Right lobe of liver (tissue), 6 donors: ENCODE results near the gene CDKN2B. TPM values are rescaled to one million over a fixed set of nuclear protein-coding genes. Genes with fewer than 3 reads are reported as not detected.

ENCODE experiments used
- ATAC-seq, 4 donors: fragments of 200-7000 bp; cut with Tn5 transposase; one replicate each; pipeline ENCODE4 v1.9.1; 2020; ENCODE audit warnings: mild to moderate bottlenecking in 4 of 4, moderate library complexity in 4 of 4
- DNase-seq, 3 donors: peaks; one replicate each; pipeline ENCODE4 v3.0.0-alpha.2; 2020
- H3K27ac ChIP-seq, 3 donors: fragments of 200-600 bp; one replicate each; pipeline ENCODE4 v1.8.0; 2022
- H3K27me3 ChIP-seq, 2 donors: fragments of 200-600 bp; one replicate each; pipeline ENCODE4 v1.8.0; 2022
- H3K36me3 ChIP-seq, 4 donors: fragments of 200-600 bp; sonication (generic) in 1 of 4; one replicate each; pipeline versions ENCODE4 v1.5.1 to v1.8.0; 2017 to 2022; ENCODE audit warnings: control low read depth in 1 of 4
- H3K4me1 ChIP-seq, 4 donors: fragments of 200-600 bp; sonication (generic) in 1 of 4; one replicate each; pipeline versions ENCODE4 v1.5.1 to v1.8.0; 2017 to 2022; ENCODE audit warnings: control low read depth in 1 of 4
- H3K4me3 ChIP-seq, 3 donors: fragments of 200-600 bp; one replicate each; pipeline ENCODE4 v1.8.0; 2022
- H3K9me3 ChIP-seq, 4 donors: fragments of 200-600 bp; sonication (generic) in 1 of 4; one replicate each; pipeline versions ENCODE4 v1.5.1 to v1.8.0; 2017 to 2022; ENCODE audit warnings: control low read depth in 1 of 4
- POLR2A ChIP-seq: fragments of 450-650 bp; IDR thresholded peaks from one replicate; pipeline ENCODE4 v1.6.1; 2017; ENCODE audit warnings: antibody characterized with exemption, mild to moderate bottlenecking
- WGBS: methylation state at CpG from one replicate; pipeline ENCODE4 v1.1.6; 2018; ENCODE audit warnings: low coverage, low lambda C conversion rate; ENCODE audit not compliant: insufficient coverage; ENCODE audit errors: missing lambda C conversion rate; 5-methylcytosine and 5-hydroxymethylcytosine counted together
- intact Hi-C, 2 donors: fragments of 100-400 bp; cut with DNase I; formaldehyde crosslinking; loops; one replicate each; pipeline versions ENCODE4 v1.11.2 to v1.14.1; 2022
- total RNA-seq, 6 experiments: library from RNA; depleted of rRNA in 2 of 6; stranded (reverse); fragments of >200 nt in 2 of 6; fragmentation: NEBNext Ultra II Directional in 3 of 6; extraction: Animal tissue kit (Norgen Biotek cat#: 25700) in 3 of 6; gene quantifications; one replicate each; pipeline versions ENCODE4 v1.1.0 to v1.2.4, GENCODE V29; 2016 to 2023
- TF ChIP-seq, protein P1 (sequence below), 4 donors: fragments of 200-600 bp in 3 of 4; fragments of 450-650 bp in 1 of 4; IDR thresholded peaks; one replicate each; pipeline versions ENCODE4 v1.5.1 to v1.8.0; 2016 to 2022; ENCODE audit warnings: antibody characterized with exemption in 4 of 4, mild to moderate bottlenecking in 2 of 4
- donor health status: DM: no; HTN: yes; CAD: no.
- donor health status: DM: no; HTN: no; CAD: no.
- donor health status: DM: no; HTN: no; CAD: no.
- donor health status: DM: no; HTN: yes; CAD: no.
- donor health status: DM: no; HTN: yes; CAD: no.

Gene CDKN2B
- total RNA-seq, 6 experiments from 2014 or later = 0.64 to 4.2 (median 1.8) TPM

DNA sequence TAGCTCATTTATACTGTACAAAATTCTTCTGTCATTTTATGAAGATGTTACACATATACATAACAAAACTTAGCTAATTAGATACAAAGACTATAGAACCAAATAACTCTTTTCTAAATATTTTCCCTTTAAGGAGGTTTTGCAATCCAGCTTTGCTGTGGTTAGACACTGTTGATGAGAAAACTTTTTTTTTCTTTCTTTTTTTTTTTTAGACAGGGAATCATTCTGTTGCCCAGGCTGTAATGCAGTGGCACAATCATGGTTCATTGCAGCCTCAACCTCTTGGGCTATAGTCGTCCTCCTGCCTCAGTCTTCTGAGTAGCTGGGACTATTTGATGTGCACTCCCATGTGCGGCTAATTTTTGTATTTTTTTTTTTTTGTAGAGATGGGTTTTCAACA is 38.5 kb upstream of the CDKN2B start:
- Histone ChIP-seq H3K27ac (no peak overlapping the region), H3K36me3 (no peaks in the 10 kb centered on the region), H3K9me3 (no peaks in the 10 kb centered on the region), H3K27me3 (no peaks in the 10 kb centered on the region), H3K4me3 (no peak overlapping the region), H3K4me1 (no peaks in the 10 kb centered on the region)
- intact Hi-C loops = no loop called here
- 89% methylated on average over 2 of the region's 2 CpGs for WGBS
- no peak for DNase-seq
- ATAC-seq = no peak
- no peak for TF ChIP-seq POLR2A
- TF ChIP-seq, protein P1, sequence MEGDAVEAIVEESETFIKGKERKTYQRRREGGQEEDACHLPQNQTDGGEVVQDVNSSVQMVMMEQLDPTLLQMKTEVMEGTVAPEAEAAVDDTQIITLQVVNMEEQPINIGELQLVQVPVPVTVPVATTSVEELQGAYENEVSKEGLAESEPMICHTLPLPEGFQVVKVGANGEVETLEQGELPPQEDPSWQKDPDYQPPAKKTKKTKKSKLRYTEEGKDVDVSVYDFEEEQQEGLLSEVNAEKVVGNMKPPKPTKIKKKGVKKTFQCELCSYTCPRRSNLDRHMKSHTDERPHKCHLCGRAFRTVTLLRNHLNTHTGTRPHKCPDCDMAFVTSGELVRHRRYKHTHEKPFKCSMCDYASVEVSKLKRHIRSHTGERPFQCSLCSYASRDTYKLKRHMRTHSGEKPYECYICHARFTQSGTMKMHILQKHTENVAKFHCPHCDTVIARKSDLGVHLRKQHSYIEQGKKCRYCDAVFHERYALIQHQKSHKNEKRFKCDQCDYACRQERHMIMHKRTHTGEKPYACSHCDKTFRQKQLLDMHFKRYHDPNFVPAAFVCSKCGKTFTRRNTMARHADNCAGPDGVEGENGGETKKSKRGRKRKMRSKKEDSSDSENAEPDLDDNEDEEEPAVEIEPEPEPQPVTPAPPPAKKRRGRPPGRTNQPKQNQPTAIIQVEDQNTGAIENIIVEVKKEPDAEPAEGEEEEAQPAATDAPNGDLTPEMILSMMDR (IDR thresholded peaks at IDR 0.05) = no peak

DNA sequence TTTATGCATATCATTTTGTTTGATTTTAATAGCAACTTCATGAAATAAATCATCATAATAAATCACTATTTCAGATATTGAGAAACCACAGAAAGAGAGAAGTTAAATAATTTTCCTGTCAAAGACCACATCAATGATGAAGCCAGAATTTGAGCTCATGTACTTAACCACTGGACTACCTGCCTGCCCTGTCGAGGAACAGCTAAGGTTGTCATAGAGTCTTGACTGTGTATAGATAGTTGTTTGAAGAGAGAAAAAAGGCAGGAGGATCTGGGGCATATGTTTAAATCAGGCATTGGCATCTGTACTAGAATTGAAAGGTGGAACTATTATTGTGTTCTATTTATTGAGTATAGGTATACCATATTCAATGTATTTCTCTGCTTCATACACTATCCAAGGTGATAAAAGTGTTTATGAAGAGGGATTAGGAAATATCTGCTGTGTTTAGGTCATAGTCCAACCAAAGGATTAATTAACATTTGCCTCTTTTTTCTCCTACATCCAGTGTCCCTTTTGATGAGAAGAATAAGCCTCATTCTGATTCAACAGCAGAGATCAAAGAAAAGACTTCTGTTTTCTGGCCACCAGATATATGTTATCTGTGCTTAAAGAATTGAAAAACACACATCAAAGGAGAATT is 37.3 kb upstream of the CDKN2B start:
- H3K4me3 ChIP-seq = no peak overlapping the region
- ATAC-seq (no peak), DNase-seq (no peak)
- H3K27me3 ChIP-seq = no peaks in the 10 kb centered on the region
- no peaks in the 10 kb centered on the region for H3K36me3 ChIP-seq
- no peaks in the 10 kb centered on the region for H3K4me1 ChIP-seq
- intact Hi-C loops = no loop called here
- no peak for TF ChIP-seq POLR2A
- TF ChIP-seq, protein P1 (IDR thresholded peaks at IDR 0.05) = no peak
- 75% methylated on average over 1 of the region's 1 CpG for WGBS
- H3K9me3 ChIP-seq = no peaks in the 10 kb centered on the region
- no peak overlapping the region for H3K27ac ChIP-seq

DNA sequence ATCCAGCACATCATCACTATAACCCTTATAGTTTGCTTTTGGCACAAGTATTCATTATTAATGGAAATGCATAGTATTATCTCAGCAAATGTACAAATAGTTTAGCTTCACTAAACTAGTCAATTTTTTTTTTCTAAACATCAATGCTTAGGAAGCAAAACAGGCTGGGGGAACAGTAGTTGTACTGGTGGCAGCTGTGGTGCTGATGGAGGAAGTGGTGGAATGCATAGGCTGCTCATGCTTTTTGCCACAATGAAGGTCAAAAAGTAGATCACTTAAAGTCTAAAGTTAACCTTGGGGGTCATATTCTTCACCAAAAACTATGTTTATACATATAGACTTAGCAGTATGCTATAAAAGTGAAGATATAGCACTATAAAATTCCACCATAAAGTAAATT is 36.3 kb upstream of the CDKN2B start:
- ATAC-seq (no peak), DNase-seq (no peak)
- no peak for TF ChIP-seq POLR2A
- TF ChIP-seq, protein P1 (IDR thresholded peaks at IDR 0.05) = no peak
- H3K9me3 ChIP-seq = no peaks in the 10 kb centered on the region
- no peak overlapping the region for H3K27ac ChIP-seq
- no peaks in the 10 kb centered on the region for H3K4me1 ChIP-seq
- no peaks in the 10 kb centered on the region for H3K36me3 ChIP-seq
- H3K4me3 ChIP-seq = no peak overlapping the region
- H3K27me3 ChIP-seq = no peaks in the 10 kb centered on the region
- intact Hi-C loops = no loop called here

DNA sequence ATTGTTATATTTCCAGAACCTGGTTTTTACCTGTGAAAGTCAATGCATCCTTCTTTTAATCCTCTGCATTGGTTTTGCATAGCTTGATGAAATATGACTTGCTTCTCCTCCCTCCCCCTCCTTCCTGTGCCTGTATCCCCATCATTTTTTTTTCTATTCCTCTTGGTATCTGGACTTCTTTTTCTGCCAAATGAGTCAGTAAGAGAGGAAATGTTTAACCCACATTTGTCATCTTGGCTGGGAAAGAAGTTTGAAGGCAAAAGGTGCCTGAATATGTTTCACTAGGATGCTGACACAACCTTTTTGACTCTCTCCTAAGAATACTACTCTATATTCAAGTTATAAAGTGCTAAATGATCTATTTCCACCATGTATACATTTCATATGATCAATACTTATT is 35.5 kb upstream of the CDKN2B start:
- DNase-seq (no peak), ATAC-seq (peak in 1 of 4 donors; percentile 21)
- Histone ChIP-seq H3K4me1 (no peaks in the 10 kb centered on the region), H3K9me3 (no peaks in the 10 kb centered on the region), H3K27me3 (no peaks in the 10 kb centered on the region), H3K36me3 (no peaks in the 10 kb centered on the region), H3K4me3 (no peak overlapping the region), H3K27ac (no peak overlapping the region)
- intact Hi-C loops = no loop called here
- TF ChIP-seq, protein P1 (IDR thresholded peaks at IDR 0.05) = no peak
- no peak for TF ChIP-seq POLR2A

DNA sequence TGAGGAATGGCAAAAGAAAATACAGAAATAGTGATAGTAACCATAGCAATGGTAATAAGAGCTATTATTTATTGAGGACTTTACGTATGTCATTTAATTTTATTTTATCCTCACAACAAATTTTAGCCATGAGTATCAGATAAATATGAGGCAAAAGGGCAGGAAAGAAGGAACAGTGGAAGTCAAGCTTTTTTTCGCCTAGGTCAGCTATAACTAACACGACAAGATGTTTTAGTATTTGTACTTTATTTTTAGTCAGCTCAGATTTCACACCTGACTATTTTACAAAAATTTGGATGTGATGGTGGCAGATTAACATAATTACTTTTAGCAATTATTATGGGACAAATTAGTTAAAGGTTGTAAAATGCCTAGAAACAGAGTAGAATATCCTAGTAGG is 34.8 kb upstream of the CDKN2B start:
- ATAC-seq (no peak), DNase-seq (no peak)
- WGBS = 43% methylated on average over 3 of the region's 3 CpGs
- H3K4me1 ChIP-seq = no peaks in the 10 kb centered on the region
- H3K4me3 ChIP-seq = no peak overlapping the region
- intact Hi-C loops = no loop called here
- H3K9me3 ChIP-seq = no peaks in the 10 kb centered on the region
- no peaks in the 10 kb centered on the region for H3K27me3 ChIP-seq
- H3K27ac ChIP-seq = no peak overlapping the region
- TF ChIP-seq, protein P1 (IDR thresholded peaks at IDR 0.05) = no peak
- H3K36me3 ChIP-seq = no peaks in the 10 kb centered on the region
